ENCODE results near the gene ARMH2.
"Not testable (repeated sequence)": the region's sequence is repeated elsewhere in the genome, so short reads cannot be mapped to it uniquely, and the experiment has no call there.

ARMH2 gene

DNA sequence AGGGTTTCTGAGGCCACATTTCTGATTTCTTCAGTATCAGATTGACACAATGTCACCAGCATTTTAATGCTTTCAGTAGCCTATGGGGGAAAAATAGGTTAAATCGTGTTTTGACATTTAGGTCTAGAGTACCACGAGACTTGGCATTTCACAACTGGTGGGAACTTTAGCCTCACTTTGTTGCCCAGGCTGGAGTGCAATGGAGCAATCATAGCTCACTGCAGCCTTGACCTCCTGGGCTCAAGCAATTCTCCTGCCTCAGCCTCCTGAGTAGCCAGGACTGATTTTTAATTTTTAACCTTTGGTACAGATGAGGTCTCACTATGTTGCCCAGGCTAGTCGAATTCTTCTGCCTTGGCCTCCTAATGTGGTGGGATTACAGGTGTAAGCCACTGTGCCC is 11.0 kb upstream of the ARMH2 start:
- no peak for DNase-seq

- no peak for DNase-seq
Measured at GRCh38 chr6:24807584-24807983, 8.9 kb upstream of the ARMH2 start.

DNA sequence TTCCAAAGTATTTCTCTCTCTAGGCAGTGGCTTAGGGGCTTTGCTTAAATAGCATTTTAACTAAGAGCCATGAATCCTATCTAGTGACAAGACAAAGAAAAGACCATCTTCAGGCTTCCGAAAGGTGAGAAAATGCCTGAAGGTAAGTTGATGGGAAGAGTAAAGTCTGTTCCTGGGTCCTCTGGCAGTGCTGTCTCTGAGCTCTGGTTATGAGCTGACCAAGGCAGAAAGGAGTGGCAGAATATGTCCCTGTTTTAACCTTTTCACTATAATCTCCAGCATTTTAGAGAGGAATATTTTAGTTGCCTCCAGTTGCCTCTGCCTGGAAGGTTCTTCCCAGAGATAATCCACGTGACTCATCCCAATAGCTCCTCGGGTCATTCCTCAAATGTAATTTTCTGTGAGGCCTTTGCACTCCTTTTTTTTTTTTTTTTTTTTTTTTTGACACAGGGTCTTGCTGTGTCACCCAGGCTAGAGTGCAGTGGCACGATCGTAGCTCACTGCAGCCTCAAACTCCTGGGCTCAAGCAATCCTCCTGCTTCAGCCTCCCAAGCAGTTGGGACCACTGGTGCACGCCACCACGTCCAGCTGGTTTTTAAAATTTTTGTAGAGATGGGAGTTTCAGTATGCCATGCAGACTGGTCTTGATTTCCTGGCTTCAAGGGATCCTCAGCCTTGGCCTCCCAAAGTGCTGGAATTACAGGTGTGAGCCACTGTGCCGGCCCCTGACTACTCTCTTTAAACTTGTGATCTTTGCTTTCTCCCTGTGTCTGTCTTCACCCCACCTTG is 3.7 kb upstream of the ARMH2 start:
- no peak for DNase-seq

GRCh38 chr6:24799541-24799915 is 811 bp upstream of the ARMH2 start:
- DNase-seq = no peak

- DNase-seq = no peak
Measured at GRCh38 chr6:24797596-24798216, 1.0 kb downstream of the ARMH2 start.

DNA sequence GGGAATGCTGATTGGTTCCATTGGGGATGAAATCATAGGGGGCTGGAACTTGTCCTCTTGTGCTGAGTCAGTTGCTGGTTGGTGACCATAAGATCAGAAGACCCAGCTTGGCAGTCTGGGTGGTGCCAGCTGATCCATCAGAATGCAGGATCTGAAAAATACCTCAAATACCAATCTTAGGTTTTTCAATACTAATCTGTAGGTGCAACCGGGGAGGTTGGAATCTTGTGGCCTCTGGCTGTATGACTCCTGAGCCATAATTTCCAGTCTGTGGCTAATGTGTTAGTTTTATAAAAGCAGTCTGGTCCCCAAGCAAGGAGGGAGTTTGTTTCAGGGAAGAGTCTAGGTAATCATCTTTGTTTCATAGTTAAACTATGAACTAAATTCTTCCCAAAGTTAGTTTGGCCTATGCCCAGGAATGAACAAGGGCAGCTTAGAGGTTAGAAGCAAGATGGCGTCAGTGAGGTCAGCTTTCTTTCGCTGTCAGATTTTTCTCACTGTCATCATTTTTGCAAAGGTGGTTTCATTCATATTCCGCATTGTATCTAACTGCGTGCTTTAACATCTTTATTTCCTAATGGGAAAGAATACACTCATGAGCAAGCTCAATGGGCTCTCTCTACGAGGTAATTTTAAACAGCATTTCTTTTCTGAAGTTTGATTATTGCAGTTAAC is 2.0 kb downstream of the ARMH2 start:
- DNase-seq = no peak

GRCh38 chr6:24795106-24795505 is 3.6 kb downstream of the ARMH2 start:
- no peak for DNase-seq

DNA sequence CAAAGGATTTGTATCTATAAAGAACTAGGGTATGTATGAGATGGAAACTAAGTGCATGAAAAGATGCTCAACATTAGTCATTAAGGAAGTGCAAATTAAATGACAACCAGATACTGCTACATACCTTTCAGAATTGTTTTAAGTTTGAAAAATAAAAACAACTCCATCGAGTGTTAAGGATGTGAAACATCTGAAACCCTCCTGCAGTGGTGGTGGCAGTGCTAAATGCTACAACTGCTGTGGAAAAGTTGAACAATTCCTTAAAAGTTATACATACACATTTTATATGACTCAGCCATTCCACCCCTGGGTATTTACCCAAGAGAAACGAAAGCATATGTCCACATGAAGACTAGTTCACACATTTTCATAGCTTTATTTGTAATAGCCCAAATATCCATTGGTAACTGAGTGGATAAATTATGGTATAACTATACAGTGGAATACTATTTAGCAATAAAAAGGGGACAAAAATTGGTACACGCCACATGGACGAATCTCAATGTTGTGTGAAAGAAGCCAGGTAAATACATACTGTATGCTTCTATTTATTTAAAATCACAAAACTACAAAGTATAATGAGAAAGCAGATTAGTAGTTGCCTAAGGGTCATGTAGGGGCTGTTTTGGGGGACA is 10.6 kb downstream of the ARMH2 start:
- no peak for DNase-seq

DNA sequence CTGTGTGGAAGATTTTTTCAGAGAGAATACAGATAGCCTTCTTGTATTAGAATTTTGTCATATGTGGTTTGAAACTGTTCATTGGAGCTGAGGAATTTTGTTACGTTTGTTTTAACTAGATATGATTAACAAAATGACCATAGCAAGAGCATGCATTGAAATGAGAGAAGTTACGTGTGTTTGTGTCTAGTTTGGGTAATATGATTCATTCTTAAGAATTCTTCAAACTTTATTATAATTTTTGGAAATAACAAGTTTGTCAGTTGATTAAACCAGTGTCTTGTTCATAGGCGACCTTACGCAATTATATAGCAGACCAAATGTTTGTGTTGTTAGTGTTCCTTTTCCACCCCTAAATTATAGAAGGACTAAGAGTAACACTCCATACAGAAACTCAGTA is 18.5 kb downstream of the ARMH2 start:
- no peak for DNase-seq

DNA sequence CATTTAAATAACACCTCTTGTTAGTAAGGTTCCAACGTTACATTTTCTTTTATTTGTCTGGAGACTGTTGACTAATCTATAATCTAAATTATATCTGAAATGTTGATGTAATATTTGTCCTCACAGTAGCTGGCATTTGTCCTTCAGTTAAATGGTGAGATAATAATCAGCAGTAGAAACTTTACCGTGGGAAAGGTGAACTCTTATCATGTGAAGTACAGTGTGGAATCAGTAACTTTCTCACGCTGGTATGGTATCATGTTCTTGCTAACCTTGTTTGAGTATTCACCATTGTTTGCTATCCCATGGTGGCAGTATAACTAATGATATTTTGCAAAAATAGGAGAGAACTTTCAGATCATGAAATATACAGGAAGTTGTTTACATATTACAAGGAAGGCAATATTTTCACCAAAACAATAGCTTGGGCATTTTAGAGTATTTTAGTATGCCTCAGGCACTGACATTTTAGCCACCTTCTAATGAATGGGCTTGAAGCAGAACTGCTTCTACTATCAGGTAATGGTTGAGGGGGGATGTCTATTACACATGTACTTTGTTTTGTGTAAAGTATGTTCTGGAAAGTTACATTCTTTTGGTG is 19.2 kb downstream of the ARMH2 start:
- no peak for DNase-seq

DNA sequence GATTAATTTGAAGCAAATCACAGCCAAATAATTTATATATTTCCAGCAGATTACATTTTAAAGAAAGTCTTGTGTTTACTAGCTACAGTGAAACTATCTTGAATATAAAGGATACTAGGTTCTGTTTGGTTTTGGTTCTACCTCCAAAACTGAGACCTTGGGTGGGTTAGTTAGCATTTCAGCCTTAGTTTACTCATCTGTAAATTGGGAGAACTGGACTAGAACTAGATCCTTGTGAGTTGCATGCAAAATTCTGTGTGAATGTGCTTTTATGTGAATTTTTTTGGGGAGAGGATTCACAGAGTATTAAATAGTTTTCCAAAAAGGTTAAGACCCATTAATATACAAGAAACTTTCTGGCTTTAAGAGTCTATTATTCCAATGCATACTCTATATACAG is 19.8 kb downstream of the ARMH2 start:
- no peak for DNase-seq

- no peak for DNase-seq
Measured at GRCh38 chr6:24778121-24778520, 20.6 kb downstream of the ARMH2 start.

GRCh38 chr6:24777227-24777626 is 21.5 kb downstream of the ARMH2 start:
- no peak for DNase-seq

DNA sequence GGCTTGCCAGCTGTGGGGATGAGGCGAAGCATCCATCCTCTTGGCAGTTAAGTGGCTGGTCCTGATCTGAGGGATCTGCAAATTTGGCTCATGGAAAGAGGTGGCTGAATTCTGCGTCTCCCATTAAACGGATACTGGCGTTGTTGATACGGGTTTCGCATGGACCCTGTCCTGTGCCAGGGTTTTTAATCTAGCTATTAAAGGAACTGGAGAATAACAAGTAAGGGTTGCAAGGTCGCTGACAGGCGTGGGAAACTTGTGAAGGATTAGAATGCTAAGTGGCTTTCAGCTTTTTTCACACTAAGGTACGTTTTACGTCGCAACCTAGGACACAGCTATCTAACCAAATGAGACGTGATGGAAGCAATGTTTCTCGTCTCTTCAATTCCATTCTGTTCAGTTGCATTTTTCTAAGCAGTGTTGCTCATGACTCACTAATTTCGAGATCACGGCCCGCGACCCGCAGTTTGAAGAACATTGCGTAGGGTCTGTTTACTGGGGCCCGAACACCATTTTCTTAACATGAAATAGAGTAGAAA is 23.1 kb downstream of the ARMH2 start:
- DNase-seq = no peak

DNA sequence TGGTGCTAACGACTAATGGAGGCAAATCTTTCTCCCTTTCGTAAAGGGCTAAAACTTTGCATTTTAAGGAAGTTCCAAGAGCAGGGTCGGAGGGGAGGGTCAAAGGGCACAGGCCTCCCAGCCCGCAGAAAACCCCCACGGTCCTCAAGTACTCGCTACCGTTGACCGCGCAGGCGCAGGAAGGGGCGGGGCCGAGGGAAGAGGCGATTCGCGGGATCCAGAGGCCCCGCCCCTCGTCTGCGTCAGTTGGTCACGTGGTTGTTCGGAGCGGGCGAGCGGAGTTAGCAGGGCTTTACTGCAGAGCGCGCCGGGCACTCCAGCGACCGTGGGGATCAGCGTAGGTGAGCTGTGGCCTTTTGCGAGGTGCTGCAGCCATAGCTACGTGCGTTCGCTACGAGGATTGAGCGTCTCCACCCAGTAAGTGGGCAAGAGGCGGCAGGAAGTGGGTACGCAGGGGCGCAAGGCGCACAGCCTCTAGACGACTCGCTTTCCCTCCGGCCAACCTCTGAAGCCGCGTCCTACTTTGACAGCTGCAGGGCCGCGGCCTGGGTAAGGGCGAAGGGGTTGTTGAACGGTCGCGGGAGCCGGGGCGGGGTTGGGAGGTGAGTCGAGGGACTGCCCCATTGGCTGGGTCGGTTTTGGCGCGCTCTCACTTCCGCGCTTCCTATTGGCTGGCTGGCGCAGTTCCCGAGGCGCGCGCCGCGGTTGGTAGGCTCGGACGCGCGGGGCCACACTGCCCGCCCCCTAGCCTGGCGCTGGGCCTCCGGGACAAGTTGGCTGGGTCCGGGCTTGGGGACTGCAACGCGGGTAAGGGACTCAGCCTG is 23.8 kb downstream of the ARMH2 start, which contains the start of gene GMNN:
Gene GMNN (plus strand): TSS at position 242 of the 824 bp plus-strand sequence. CDS start 2,310 bp downstream, outside the sequence.
- peak; percentile 94 for DNase-seq

- DNase-seq = no peak
Measured at GRCh38 chr6:24768361-24768760, 30.4 kb downstream of the ARMH2 start.

GRCh38 chr6:24766680-24767462 is 31.8 kb downstream of the ARMH2 start:
- peak; percentile 9 for DNase-seq

- DNase-seq = not testable (repeated sequence)
Measured at GRCh38 chr6:24765968-24766367, 32.7 kb downstream of the ARMH2 start.

- not testable (repeated sequence) for DNase-seq
Measured at GRCh38 chr6:24764833-24765828, 33.6 kb downstream of the ARMH2 start.

DNA sequence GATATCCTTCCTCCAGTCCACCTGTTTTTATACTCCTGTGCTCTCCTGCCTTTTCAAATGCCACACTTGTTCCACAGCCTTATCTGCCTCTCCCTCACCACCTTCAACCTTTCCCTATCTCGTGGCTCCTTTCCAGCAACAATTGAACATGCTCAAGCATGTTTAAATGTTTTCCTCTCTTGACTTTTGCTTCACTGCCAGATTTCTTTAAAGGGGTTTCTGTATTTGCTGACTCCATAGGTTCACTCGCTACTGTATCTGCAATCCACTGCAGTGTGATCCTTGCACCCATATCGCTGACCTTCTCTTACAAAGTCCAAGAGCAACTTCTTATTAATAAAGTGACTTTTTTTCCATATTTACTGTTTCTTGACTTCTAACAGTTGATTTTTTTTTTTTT is 35.1 kb downstream of the ARMH2 start:
- DNase-seq = no peak

Data from NCI-H774 (cell line).